Effector CD8-positive, alpha-beta T cell (primary cell): Measurements from ENCODE around the gene TMEM190.

Experiments used
- DNase-seq: peaks from one replicate; lab custom pipeline; 2025; lab: John Stamatoyannopoulos, UW

TMEM190 gene

GRCh38 chr19:55372316-55373081, 4.1 kb upstream of the TMEM190 start:
- DNase-seq: no peak

GRCh38 chr19:55373306-55373992, 3.2 kb upstream of the TMEM190 start:
- no peak for DNase-seq

- DNase-seq: no peak
These were observed 2.5 kb upstream of the TMEM190 start for GRCh38 chr19:55373993-55374757.

GRCh38 chr19:55377356-55378131, 918 bp downstream of the TMEM190 start:
- DNase-seq: no peak

GRCh38 chr19:55379174-55379573, 2.5 kb downstream of the TMEM190 start:
- no peak for DNase-seq

GRCh38 chr19:55382013-55382412, 5.4 kb downstream of the TMEM190 start:
- DNase-seq: no peak

GRCh38 chr19:55382522-55383054, 6.0 kb downstream of the TMEM190 start:
- no peak for DNase-seq

GRCh38 chr19:55383279-55384130, 6.9 kb downstream of the TMEM190 start:
- no peak for DNase-seq

- no peak for DNase-seq
These were observed 7.7 kb downstream of the TMEM190 start, which contains the start of gene TMEM238 for GRCh38 chr19:55384131-55384919. TMEM238 (minus strand) TSS chr19:55384292; CDS start chr19:55384259, 33 bp downstream.

GRCh38 chr19:55384920-55385723, 8.5 kb downstream of the TMEM190 start:
- peak; percentile 98 for DNase-seq

- peak; percentile 97 for DNase-seq
These were observed 9.3 kb downstream of the TMEM190 start, which contains the start of gene RPL28 for GRCh38 chr19:55385724-55386492. RPL28 (plus strand) TSS chr19:55385932; CDS start chr19:55386358, 426 bp downstream.

- no peak for DNase-seq
These were observed 9.9 kb downstream of the TMEM190 start for GRCh38 chr19:55386493-55386971.

GRCh38 chr19:55387736-55388497, 11.3 kb downstream of the TMEM190 start:
- no peak for DNase-seq

GRCh38 chr19:55389386-55390317, 13.0 kb downstream of the TMEM190 start:
- no peak for DNase-seq

GRCh38 chr19:55390461-55390880, 13.8 kb downstream of the TMEM190 start:
- DNase-seq: no peak

- no peak for DNase-seq
These were observed 14.6 kb downstream of the TMEM190 start for GRCh38 chr19:55391191-55391670.
